HepG2 (cell line): Measurements from ENCODE around the gene CSNK1D. TPM values are rescaled to one million over a fixed set of nuclear protein-coding genes. Genes with fewer than 3 reads are reported as not detected.

ENCODE experiments used
- AFF4 ChIP-seq: sonication (generic); formaldehyde crosslinking; IDR thresholded peaks from 2 replicates; pipeline ENCODE4 v1.4.0; 2020; ENCODE audit warnings: missing genetic modification reagents
- ETS1 ChIP-seq: sonication (generic); formaldehyde crosslinking; IDR thresholded peaks from 2 replicates; pipeline ENCODE4 v1.4.0; 2020; ENCODE audit warnings: missing genetic modification reagents
- KMT2B ChIP-seq: IDR thresholded peaks from 2 replicates; pipeline ENCODE4 v1.6.1; 2016; ENCODE audit warnings: missing genetic modification reagents, missing compliant biosample characterization
- PBX3 ChIP-seq: sonication (generic); formaldehyde crosslinking; IDR thresholded peaks from 2 replicates; pipeline ENCODE4 v1.8.1; 2023; ENCODE audit warnings: missing genetic modification reagents, inconsistent platforms, borderline replicate concordance
- REL ChIP-seq: sonication (generic); formaldehyde crosslinking; conservative IDR thresholded peaks from 2 replicates; pipeline ENCODE4 v1.8.0; 2022; ENCODE audit warnings: mild to moderate bottlenecking, missing genetic modification reagents, moderate library complexity
- STAT5B ChIP-seq: sonication (generic); formaldehyde crosslinking; IDR thresholded peaks from 2 replicates; pipeline ENCODE4 v1.4.0; 2020; ENCODE audit warnings: missing genetic modification reagents
- THAP8 ChIP-seq: sonication (generic); formaldehyde crosslinking; IDR thresholded peaks from 2 replicates; pipeline ENCODE4 v1.5.1; 2020; ENCODE audit warnings: missing genetic modification reagents, mild to moderate bottlenecking, borderline replicate concordance
- ZBTB40 ChIP-seq, 2 experiments: fragments of 450-650 bp in 1 of 2; sonication (generic) in 1 of 2; formaldehyde crosslinking in 1 of 2; IDR thresholded peaks; 2 replicates each; pipeline versions ENCODE4 v1.6.1 to v1.8.0; 2016 to 2022; ENCODE audit warnings: antibody characterized with exemption in 1 of 2, mild to moderate bottlenecking in 1 of 2, missing genetic modification reagents in 1 of 2
- ZMYM4 ChIP-seq: sonication (generic); formaldehyde crosslinking; IDR thresholded peaks from 2 replicates; pipeline ENCODE4 v1.8.1; 2023; ENCODE audit warnings: mild to moderate bottlenecking, missing genetic modification reagents
- polyA plus RNA-seq, 8 experiments: library from polyadenylated mRNA; depleted of rRNA in 3 of 8; stranded (reverse) in 7 of 8; unstranded in 1 of 8; fragments of >200 nt; fragmentation: Illumina TruSeq in 4 of 8; extraction: Trizol in 4 of 8; gene quantifications; 2 replicates each; pipeline versions ENCODE4 v1.2.1 to v1.2.3, GENCODE V29; 2011 to 2016; ENCODE audit warnings: low read depth in 4 of 8, missing spikeins in 1 of 8, mixed read lengths in 1 of 8; ENCODE audit not compliant: insufficient read depth in 1 of 8
- total RNA-seq, 5 experiments: library from RNA; depleted of rRNA; stranded (reverse); fragments of >200 nt; fragmentation: Illumina TruSeq; extraction: Trizol; gene quantifications; 2 replicates each; pipeline ENCODE4 v1.2.3, GENCODE V29; 2016; ENCODE audit warnings: low read depth in 1 of 5

The CSNK1D gene
- total and polyA plus RNA-seq, 2 of the 13 experiments (the other 11 are each of a cell fraction or from before 2014, with no cell fraction given), result 31.5 to 128 TPM

- TF ChIP-seq ZBTB40 (IDR thresholded peaks at IDR 0.05) (no peak), ZBTB40 (CRISPR knock-in tag; IDR thresholded peaks at IDR 0.05) (peak; percentile 84; the same call in 1 of the 2 replicates), THAP8 (CRISPR knock-in tag) (peak; percentile 90; the same call in 1 of the 2 replicates), AFF4 (CRISPR knock-in tag) (peak; percentile 90), ZMYM4 (peak; percentile 84), ETS1 (peak; percentile 90; the same call in 1 of the 2 replicates), REL (CRISPR knock-in tag) (0 out of 2 replicates have a peak, but pooled peaks have one; percentile 77), PBX3 (CRISPR knock-in tag) (peak; percentile 92; the same call in 1 of the 2 replicates), KMT2B (CRISPR knock-in tag) (peak; percentile 76), STAT5B (CRISPR knock-in tag) (peak; percentile 90)
Measured at GRCh38 chr17:82236142-82236971, 37.1 kb downstream of the CSNK1D start (continued).
